AG04450 (cell line): ENCODE results near the gene PDGFA. TPM values are rescaled to one million over a fixed set of nuclear protein-coding genes. Genes with fewer than 3 reads are reported as not detected.

Experiments used
- CTCF ChIA-PET: fragments of 300-600, 350-600 bp; formaldehyde crosslinking; extraction: SDS; loops from one replicate; lab custom pipeline; 2022; ENCODE audit warnings: antibody characterized with exemption, inconsistent platforms; lab: Charles Lee
- POLR2A ChIA-PET: fragments of 350-600 bp; formaldehyde crosslinking; extraction: SDS; loops from one replicate; lab custom pipeline; 2021; ENCODE audit warnings: antibody characterized with exemption, inconsistent platforms; lab: Yijun Ruan, JAX
- DNase-seq: peaks from one replicate; pipeline ENCODE4 v3.0.0-alpha.2; 2011; ENCODE audit warnings: low read depth, low spot score
- H3K27ac ChIP-seq: one replicate; pipeline ENCODE4 v1.5.1; 2012; ENCODE audit warnings: low read depth, low read length, control low read depth
- H3K27me3 ChIP-seq: one replicate; pipeline ENCODE4 v1.6.0; 2012; ENCODE audit warnings: low read length; ENCODE audit not compliant: control insufficient read depth, insufficient read depth
- H3K4me3 ChIP-seq: 2 replicates; pipeline ENCODE4 v1.5.1; 2011; ENCODE audit warnings: mild to moderate bottlenecking, low read depth, low read length, control low read depth
- H3K9me3 ChIP-seq: 2 replicates; pipeline ENCODE4 v1.5.1; 2012; ENCODE audit warnings: low read length; ENCODE audit not compliant: control insufficient read depth, insufficient read depth
- CTCF ChIP-seq: IDR thresholded peaks from 2 replicates; pipeline ENCODE4 v1.5.1; 2011; ENCODE audit warnings: low read depth, low read length, control low read depth, inconsistent platforms
- polyA plus RNA-seq: library from polyadenylated mRNA; depleted of rRNA; stranded (reverse); fragments of >200 nt; gene quantifications from 2 replicates; pipeline ENCODE4 v1.2.3, GENCODE V29; 2011

PDGFA gene
- polyA plus RNA-seq, 1 experiment: 2.0 TPM

- no peak overlapping the region for H3K4me3 ChIP-seq
- DNase-seq: no peak
- ChIA-PET CTCF (no interaction called here), POLR2A (no interaction called here)
- TF ChIP-seq CTCF: no peak
- H3K27me3 ChIP-seq: no peaks in the 10 kb centered on the region
- H3K27ac ChIP-seq: no peak overlapping the region
- H3K9me3 ChIP-seq: peaks cover 3% of the 10 kb centered on the region; the same call in 1 of the 2 replicates
These were observed 17.4 kb downstream of the PDGFA start for GRCh38 chr7:502296-502695.

- ChIA-PET CTCF (no interaction called here), POLR2A (no interaction called here)
- no peak overlapping the region for H3K4me3 ChIP-seq
- no peak overlapping the region for H3K27ac ChIP-seq
- H3K9me3 ChIP-seq: peaks cover 3% of the 10 kb centered on the region; the same call in 1 of the 2 replicates
- no peak for TF ChIP-seq CTCF
- no peaks in the 10 kb centered on the region for H3K27me3 ChIP-seq
- no peak for DNase-seq
These were observed 18.1 kb downstream of the PDGFA start for GRCh38 chr7:501526-501925.

GRCh38 chr7:500521-501420 is 18.9 kb downstream of the PDGFA start:
- DNase-seq: no peak
- no peak overlapping the region for H3K27ac ChIP-seq
- H3K27me3 ChIP-seq: no peaks in the 10 kb centered on the region
- CTCF ChIA-PET: no interaction called here
- POLR2A ChIA-PET: no interaction called here
- no peak overlapping the region for H3K4me3 ChIP-seq
- TF ChIP-seq CTCF: no peak
- peaks cover 3% of the 10 kb centered on the region; the same call in 1 of the 2 replicates for H3K9me3 ChIP-seq

- Histone ChIP-seq H3K27ac (no peak overlapping the region), H3K27me3 (no peaks in the 10 kb centered on the region), H3K4me3 (no peak overlapping the region), H3K9me3 (peaks cover 8% of the 10 kb centered on the region; the same call in 1 of the 2 replicates)
- TF ChIP-seq CTCF: no peak
- no peak for DNase-seq
- ChIA-PET CTCF (no interaction called here), POLR2A (no interaction called here)
These were observed 19.7 kb downstream of the PDGFA start for GRCh38 chr7:499853-500485.
